Pulmonary artery endothelial cell (primary cell): ENCODE results near the gene CD44. TPM values are rescaled to one million over a fixed set of nuclear protein-coding genes. Genes with fewer than 3 reads are reported as not detected.

Experiments used
- DNase-seq: peaks from one replicate; pipeline ENCODE4 v3.0.0-alpha.2; 2011; ENCODE audit warnings: low read depth, low spot score
- total RNA-seq: library from RNA; depleted of rRNA; stranded (reverse); fragments of >200 nt; gene quantifications from 2 replicates; pipeline ENCODE4 v1.2.3, GENCODE V29; 2014

CD44 gene
- total RNA-seq, 1 donor from 2014 or later = 67.5 TPM

DNA sequence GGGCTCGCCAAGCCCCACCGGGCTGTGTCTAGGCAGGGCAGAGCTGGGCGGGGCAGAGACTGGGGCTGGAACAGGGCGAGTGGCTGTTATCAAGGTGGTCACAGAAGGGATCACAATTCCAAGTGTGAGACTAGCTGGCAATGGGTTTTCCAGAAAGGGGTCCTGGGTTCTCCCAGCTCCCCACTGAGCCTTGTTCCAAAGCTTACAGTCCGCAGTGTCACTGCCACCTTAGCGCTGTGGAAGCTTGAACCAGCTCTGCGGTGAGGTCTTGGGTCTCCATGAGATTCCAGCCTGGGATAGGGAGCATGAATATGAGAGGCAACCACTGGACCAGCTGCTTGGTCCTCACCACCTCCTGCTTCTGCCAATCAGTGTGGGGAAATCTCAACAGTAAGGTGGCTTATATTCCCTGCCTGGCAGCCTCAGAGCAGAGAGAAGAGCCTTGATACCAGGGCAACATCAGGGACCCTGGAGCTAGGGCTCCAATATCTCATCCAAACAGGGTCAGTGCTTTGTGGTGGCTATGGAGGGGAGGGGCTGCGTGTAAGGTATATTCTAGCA is 831 bp downstream of the CD44 start:
- no peak for DNase-seq

- DNase-seq = no peak
These were observed 2.1 kb downstream of the CD44 start for GRCh38 chr11:35141071-35141470.

- no peak for DNase-seq
These were observed 2.6 kb downstream of the CD44 start for GRCh38 chr11:35141571-35141971.

- no peak for DNase-seq
These were observed 3.6 kb downstream of the CD44 start for GRCh38 chr11:35142481-35143075.

DNA sequence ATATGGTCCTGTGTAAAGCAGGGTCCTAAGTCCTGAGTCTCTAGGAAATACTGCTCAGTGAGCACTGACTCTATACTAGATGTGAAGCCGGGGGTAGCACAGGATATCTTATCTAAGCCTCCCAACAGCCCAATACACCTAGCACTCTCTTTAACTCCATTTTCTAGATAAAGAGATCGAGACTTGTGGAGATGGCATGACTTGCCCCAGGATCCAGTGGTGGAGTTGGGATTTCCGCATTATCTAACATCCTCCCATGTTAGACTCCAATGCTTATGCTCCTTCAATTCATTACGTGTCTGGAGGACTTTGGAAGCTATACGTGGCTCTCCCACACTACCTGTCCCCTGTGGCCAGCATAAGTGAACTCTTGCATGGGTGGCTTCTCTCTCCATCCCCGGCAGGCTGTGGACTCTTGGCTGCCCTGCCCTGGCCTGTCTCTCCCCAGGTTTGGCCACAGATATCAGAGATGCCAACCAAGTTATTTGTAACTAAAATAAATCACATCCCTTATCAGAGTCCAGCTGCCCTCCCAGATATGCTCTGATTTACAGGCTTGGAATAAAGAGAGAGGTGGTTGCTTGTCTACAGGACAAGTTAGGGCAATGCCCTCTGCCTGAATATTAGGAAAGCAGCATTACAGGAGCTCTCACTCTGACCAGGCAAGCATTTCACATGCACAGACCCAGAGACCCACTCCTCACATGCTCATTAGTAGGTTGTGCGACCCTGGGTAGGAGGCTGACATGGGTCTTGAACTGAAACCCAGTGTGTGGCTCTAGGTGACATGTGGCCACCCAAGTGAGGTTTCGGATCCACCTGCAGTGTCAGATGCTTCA is 4.5 kb downstream of the CD44 start:
- DNase-seq = no peak

DNA sequence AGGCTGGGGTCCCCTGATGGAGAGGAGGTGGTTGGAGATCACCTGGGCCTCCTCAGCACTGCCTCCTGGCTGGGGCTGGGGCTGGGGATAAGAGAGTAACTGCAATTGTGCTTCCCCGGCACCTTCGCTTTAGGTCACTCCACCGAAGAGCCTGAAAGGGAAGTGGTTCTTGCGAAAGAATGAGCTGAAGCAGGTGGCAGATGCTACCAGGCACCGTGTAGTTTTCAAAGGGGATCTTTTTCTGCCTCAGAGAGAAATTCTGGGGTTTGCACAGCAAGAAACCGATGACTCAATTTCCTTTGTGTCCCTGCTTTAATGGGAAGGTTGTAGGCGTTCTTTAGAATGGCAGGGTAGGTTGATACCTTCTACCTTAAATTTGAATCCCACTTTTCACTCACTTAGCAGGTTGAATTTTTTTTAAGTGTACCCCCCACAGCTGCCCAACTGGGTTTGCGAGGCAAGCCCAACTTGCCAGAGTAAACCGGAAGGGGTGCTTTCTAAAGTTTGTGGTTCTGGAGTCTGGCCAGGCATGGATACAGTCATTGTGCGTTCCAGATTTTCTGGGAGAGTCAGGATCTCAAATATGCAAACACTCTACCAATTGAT is 5.3 kb downstream of the CD44 start:
- no peak for DNase-seq

- no peak for DNase-seq
These were observed 5.8 kb downstream of the CD44 start for GRCh38 chr11:35144806-35145205.

GRCh38 chr11:35145271-35145670 is 6.3 kb downstream of the CD44 start:
- no peak for DNase-seq

- DNase-seq = no peak
These were observed 7.1 kb downstream of the CD44 start for GRCh38 chr11:35146074-35146521.

DNA sequence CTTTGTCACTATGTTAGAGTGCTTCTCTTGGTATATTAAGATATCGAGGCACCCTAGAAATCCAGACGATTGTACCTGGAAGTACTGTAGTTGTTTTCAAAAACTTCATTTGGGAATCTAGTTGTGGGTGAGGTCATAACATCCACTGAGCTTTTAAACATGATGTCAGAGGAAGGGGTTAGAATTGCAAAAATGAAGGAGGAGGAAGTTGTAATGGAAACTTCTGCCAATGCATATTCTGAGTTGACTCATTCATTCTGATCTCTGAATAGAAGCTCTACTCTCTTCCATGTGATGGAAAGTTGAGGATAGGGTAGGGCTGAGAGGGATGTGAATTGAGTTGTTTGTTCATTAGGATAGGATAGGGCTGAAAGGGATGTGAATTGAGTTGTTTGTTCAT is 7.7 kb downstream of the CD44 start:
- DNase-seq = no peak

- no peak for DNase-seq
These were observed 8.3 kb downstream of the CD44 start for GRCh38 chr11:35147235-35147634.

DNA sequence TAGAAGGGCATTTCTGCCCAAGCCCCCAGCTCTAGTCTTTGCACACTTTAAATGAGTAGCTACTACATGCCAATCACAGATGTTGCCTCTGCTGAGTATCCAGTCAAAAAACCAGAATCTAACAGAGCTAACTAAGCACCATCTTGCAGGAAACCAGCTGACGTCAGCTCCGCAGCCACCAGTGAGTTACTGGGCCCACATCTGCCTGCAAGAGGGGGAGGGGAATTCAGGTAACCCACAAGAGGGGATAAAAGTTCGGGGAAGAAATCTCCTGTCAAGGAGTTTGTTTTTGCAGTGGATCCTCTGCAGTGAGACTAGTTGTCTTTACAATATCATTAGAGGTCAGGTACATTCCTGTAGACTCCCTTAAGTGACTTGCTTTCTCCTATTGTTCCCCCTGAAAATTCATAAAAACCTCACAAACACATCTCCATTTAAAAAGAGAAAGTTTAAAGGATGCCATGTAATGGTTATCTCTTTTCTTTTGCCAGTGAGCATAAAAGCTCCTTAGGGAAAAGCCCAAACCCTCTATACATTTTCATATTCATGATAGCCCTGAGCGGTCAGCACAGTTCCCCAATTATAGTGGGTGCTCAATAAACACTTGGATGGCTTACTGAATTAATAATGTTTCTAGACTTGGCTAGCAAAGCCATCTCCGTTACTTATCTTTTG is 9.3 kb downstream of the CD44 start:
- DNase-seq = no peak

DNA sequence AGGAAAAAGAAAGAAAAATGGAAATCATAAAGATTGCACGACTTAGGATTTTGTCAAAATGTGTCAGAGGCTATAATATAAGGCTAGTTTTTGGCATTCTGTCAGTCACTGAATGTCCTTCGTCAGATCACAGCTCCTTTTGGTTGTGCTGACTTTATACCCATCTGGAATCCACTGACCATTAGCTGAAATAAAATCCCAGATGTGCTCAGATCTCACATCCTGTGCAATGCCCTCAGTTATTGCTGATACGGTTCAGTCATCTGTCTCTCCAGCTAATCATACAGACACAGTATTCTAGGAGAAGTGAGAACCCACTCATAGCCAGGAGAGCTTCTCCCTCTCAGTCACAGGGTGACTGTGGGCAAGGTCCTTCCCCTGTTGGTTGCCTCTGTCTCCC is 11.5 kb downstream of the CD44 start:
- no peak for DNase-seq

DNA sequence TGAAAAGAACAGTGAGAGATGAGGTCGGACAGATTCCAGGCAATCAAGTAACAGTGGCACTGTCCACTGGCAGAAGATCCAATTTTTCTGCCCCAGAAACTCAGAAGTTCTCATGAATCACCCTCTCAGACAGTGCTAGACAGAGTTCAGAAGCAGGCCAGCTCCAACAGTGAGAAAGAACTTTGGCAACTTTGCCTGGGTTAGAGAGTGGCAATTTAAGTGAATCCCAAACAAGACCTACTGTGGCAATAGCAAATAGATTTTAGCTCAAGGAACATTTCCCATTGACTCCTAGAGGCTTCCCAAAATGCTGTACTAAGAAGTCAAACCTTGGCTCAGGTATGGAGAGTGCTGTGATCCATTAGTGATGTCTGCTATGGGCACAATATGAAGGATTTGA is 12.3 kb downstream of the CD44 start:
- DNase-seq = no peak

DNA sequence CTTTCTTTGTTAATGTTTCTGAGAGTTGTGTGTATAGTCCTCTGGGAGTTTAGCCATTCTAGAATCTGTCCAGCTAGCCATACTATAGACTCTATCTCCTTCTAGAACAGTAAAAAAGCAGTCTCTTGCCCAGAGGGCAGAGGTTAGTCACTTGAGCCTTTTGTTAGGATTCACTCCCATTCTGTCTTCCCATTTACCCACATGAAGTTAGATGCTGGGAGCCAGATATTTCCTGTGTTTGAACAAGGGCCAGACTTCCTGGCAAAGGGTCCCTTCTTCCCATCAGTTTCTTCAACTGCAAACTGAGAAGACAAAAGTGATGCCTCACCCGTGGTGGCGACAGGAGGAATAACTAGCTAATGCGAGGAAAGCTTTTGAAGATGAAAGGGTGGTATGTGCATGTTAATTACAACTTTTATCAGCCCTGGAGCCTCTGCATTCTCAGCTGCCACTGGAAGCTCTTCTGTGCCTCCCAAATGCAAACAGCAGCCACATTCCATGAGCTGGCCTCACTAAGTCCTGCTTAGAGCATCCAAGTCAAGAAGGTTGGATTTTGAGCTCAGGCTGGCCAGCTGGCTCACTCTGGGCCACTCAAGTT is 12.8 kb downstream of the CD44 start:
- DNase-seq = no peak

GRCh38 chr11:35152575-35152974 is 13.6 kb downstream of the CD44 start:
- no peak for DNase-seq

DNA sequence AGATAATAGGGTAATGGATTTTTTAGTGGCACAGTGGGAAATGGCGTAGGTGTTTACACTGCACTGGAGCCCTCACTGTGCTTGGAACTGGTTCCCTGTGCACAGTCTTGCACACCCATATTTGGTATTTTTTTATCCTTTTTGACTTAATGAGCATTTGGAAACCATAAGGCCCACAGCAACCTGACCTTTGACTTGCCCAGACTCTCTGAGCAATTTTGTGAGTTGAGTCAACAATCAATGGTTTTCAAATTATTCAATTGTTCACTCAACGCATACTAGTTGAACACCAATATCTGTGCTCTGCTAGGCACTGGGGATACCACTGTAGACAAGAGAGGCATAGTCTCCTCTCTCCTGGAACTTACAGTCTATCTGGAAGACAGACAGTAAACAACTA is 14.3 kb downstream of the CD44 start:
- DNase-seq = no peak

DNA sequence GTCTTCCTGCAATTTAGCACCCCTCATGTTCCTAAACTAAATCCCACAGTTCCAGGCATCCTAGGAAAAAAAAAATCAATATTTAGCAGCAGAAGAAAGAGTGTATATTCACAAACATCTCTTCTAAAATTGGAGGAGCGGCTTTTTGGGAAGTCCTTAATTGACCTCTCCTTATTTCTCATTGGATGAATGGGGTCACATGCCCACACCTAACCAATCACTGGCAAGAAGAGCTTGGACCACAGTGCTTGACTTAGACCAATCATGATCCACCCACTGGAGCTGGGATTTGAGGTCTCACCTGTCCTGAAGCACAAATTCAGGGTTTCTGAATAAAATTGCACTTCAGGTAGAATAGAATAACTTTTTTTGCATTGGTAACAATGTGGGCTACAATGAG is 16.0 kb downstream of the CD44 start:
- no peak for DNase-seq

DNA sequence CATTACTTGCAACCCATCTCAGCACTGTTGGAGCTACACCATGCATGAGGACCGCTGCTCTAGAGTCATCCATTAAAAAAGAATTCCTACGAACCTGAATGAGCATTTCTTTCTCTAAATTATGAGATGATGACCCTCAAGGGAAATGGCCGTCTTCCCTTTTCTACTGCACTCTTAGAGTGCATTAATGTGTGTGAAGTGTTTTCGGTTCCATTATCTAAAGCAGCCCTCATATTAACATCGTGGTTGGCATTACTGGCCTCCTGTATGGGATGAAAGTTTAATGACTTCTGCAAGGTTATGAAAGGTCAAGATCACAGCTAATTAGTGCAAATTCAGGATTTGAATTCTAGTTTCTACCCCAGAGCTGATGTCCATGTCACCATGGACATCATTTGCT is 16.7 kb downstream of the CD44 start:
- DNase-seq = no peak

- DNase-seq = no peak
These were observed 19.1 kb downstream of the CD44 start for GRCh38 chr11:35157814-35158700.
